HG03045 (cell line): ENCODE results near the gene DENND11.
"Not testable (repeated sequence)": the region's sequence is repeated elsewhere in the genome, so short reads cannot be mapped to it uniquely, and the experiment has no call there.

Experiments used
- ATAC-seq: cut with Tn5 transposase; IDR thresholded peaks from one replicate; pipeline ENCODE4 v1.9.1; 2021; ENCODE audit warnings: mild to moderate bottlenecking, moderate library complexity; ENCODE audit not compliant: unreplicated experiment

DENND11 gene

GRCh38 chr7:141709318-141709717 lies 7.4 kb upstream of the DENND11 start:
- ATAC-seq, result no peak

- ATAC-seq, result no peak
These were observed 6.4 kb upstream of the DENND11 start, which contains the start of gene WEE2 for GRCh38 chr7:141708351-141708750. TSS of gene WEE2 (plus strand) at chr7:141708353. CDS start at chr7:141708759, 406 bp downstream.

GRCh38 chr7:141706239-141707064 lies 4.5 kb upstream of the DENND11 start:
- no peak for ATAC-seq

GRCh38 chr7:141704741-141705140 lies 2.8 kb upstream of the DENND11 start:
- no peak for ATAC-seq

GRCh38 chr7:141704112-141704511 lies 2.1 kb upstream of the DENND11 start:
- no peak for ATAC-seq

GRCh38 chr7:141702892-141703291 lies 926 bp upstream of the DENND11 start:
- ATAC-seq, result no peak

GRCh38 chr7:141701489-141702046 lies 398 bp downstream of the DENND11 start:
- ATAC-seq, result peak; percentile 85

GRCh38 chr7:141700848-141701371 lies 1.1 kb downstream of the DENND11 start:
- ATAC-seq, result no peak

GRCh38 chr7:141700296-141700847 lies 1.6 kb downstream of the DENND11 start:
- no peak for ATAC-seq

- no peak for ATAC-seq
These were observed 2.1 kb downstream of the DENND11 start for GRCh38 chr7:141699860-141700259.

GRCh38 chr7:141698247-141699015 lies 3.5 kb downstream of the DENND11 start:
- ATAC-seq, result no peak

- no peak for ATAC-seq
These were observed 4.6 kb downstream of the DENND11 start for GRCh38 chr7:141697211-141697871.

GRCh38 chr7:141696348-141696747 lies 5.6 kb downstream of the DENND11 start:
- no peak for ATAC-seq

GRCh38 chr7:141695803-141696289 lies 6.1 kb downstream of the DENND11 start:
- ATAC-seq, result no peak

- no peak for ATAC-seq
These were observed 8.9 kb downstream of the DENND11 start for GRCh38 chr7:141693082-141693481.

GRCh38 chr7:141691961-141692360 lies 10.0 kb downstream of the DENND11 start:
- no peak for ATAC-seq

GRCh38 chr7:141691540-141691939 lies 10.4 kb downstream of the DENND11 start:
- ATAC-seq, result no peak

GRCh38 chr7:141689072-141689825 lies 12.7 kb downstream of the DENND11 start:
- not testable (repeated sequence) for ATAC-seq

GRCh38 chr7:141688043-141688442 lies 13.9 kb downstream of the DENND11 start:
- ATAC-seq, result no peak

GRCh38 chr7:141686670-141687069 lies 15.3 kb downstream of the DENND11 start:
- ATAC-seq, result no peak
